Skeletal muscle tissue (tissue), 4 donors: ENCODE data around the gene RDH5. TPM values are rescaled to one million over a fixed set of nuclear protein-coding genes. Genes with fewer than 3 reads are reported as not detected.

Experiments used
- H3K27ac ChIP-seq: one replicate; pipeline ENCODE4 v1.7.0; 2013; ENCODE audit warnings: mild to moderate bottlenecking, low read depth, low read length, inconsistent platforms
- H3K27me3 ChIP-seq, 3 donors: one replicate each; pipeline ENCODE4 v1.7.0; 2013; ENCODE audit warnings: low read length in 3 of 3; ENCODE audit not compliant: control insufficient read depth in 3 of 3, insufficient read depth in 3 of 3
- H3K36me3 ChIP-seq, 3 donors: one replicate each; pipeline ENCODE4 v1.7.0; 2013; ENCODE audit warnings: low read length in 3 of 3; ENCODE audit not compliant: control insufficient read depth in 3 of 3, insufficient read depth in 3 of 3
- H3K4me1 ChIP-seq, 3 donors: one replicate each; pipeline ENCODE4 v1.7.0; 2013; ENCODE audit warnings: low read length in 3 of 3, mild to moderate bottlenecking in 3 of 3; ENCODE audit not compliant: control insufficient read depth in 3 of 3, insufficient read depth in 3 of 3
- H3K4me3 ChIP-seq, 3 donors: one replicate each; pipeline ENCODE4 v1.7.0; 2013; ENCODE audit warnings: low read length in 3 of 3
- H3K9ac ChIP-seq, 3 donors: one replicate each; pipeline ENCODE4 v1.7.0; 2013; ENCODE audit warnings: low read length in 3 of 3, mild to moderate bottlenecking in 3 of 3, moderate library complexity in 2 of 3, low read depth in 1 of 3
- H3K9me3 ChIP-seq, 3 donors: one replicate each; pipeline ENCODE4 v1.7.0; 2013; ENCODE audit warnings: low read length in 3 of 3; ENCODE audit not compliant: control insufficient read depth in 3 of 3
- total RNA-seq: library from RNA; depleted of rRNA; stranded (reverse); fragments of >200 nt; gene quantifications from one replicate; pipeline ENCODE4 v1.2.3, GENCODE V29; 2014
- donor health status: Osteomylitis.

Gene RDH5, protein sequence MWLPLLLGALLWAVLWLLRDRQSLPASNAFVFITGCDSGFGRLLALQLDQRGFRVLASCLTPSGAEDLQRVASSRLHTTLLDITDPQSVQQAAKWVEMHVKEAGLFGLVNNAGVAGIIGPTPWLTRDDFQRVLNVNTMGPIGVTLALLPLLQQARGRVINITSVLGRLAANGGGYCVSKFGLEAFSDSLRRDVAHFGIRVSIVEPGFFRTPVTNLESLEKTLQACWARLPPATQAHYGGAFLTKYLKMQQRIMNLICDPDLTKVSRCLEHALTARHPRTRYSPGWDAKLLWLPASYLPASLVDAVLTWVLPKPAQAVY
- 19.8 TPM for total RNA-seq

DNA sequence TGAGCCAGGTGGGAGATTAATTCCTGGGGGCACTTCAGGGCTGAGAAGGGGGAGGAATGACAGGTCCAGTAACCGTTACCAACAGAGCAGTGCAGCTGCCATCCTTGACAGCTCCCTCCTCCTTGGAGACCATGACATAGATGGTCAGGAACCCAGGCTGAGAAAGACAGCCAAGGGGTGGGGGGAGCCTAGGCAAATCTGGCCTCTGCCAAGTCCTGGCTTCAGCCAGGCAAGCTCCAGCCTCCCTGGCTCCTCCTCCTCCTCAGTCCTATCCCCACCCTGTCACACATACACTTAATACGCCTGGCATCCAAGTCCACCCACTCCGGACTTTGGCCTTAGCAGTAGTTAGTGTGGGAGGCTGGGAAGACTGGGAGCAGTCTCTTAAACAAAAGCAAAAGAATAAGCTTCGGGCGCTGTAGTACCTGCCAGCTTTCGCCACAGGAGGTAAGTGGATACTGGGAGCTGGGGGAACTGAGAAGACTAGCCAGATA, at the start of gene RDH5:
TSS of gene RDH5 (plus strand) at position 323 of the 494 bp plus-strand sequence. CDS start 792 bp downstream, outside the sequence.
- Histone ChIP-seq H3K4me3 (peak within 1 kb of the TSS; percentile 49 to 69 (median 57)), H3K9ac (peak within 1 kb of the TSS; percentile 71 to 90 (median 79)), H3K27ac (peak within 1 kb of the TSS; percentile 91), H3K27me3 (no peaks in the 10 kb centered on the region), H3K4me1 (peaks cover 83 to 89% (median 87%) of the 10 kb centered on the region in 3 donors), H3K36me3 (peaks cover 12 to 22% (median 16%) of the 10 kb centered on the region in 3 donors), H3K9me3 (no peaks in the 10 kb centered on the region)

DNA sequence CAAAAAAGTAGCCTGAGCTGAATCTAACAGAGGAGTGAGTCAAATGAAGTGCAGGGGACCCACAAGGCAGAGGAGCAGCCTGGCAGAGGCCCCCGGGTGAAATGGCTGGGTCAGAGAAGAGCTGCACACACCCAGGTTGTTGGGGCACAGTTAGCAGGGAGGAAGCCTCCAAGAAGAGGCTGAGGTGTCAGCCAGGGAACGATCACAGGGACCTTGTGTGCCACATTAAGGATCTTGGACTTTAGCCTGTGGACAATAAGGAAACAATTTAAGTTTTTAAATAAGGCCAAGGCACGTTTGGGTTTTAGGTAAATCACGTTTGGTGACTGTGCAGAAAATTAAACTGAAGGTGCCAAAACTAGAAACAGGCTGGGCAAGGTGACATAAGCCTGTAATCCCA, 48.4 kb upstream of the RDH5 start:
- no peaks in the 10 kb centered on the region for H3K27me3 ChIP-seq
- no peak overlapping the region for H3K27ac ChIP-seq
- H3K9me3 ChIP-seq = no peaks in the 10 kb centered on the region
- H3K9ac ChIP-seq = no peak overlapping the region
- H3K4me3 ChIP-seq = no peak overlapping the region
- H3K36me3 ChIP-seq = no peaks in the 10 kb centered on the region
- no peaks in the 10 kb centered on the region for H3K4me1 ChIP-seq

DNA sequence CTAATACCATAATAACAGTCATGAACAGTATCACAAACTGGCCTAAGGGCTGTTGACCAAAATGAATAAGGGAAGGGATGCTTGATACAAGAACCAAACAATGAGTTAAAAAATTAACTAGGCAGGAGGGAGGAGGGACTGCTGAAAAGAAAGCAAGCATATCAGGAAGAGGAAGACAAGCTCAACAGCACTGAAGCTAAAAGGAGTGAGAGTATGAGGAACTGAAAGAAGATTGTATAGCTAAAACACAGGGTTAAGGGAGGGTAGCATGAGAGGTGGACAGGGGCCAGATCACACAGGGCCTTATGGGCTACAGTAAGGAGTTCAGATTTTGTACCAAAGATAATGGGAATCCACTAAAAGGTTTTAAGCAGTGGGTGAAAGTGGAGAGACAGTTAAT, 46.6 kb upstream of the RDH5 start:
- Histone ChIP-seq H3K27ac (no peak overlapping the region), H3K9me3 (no peaks in the 10 kb centered on the region), H3K27me3 (no peaks in the 10 kb centered on the region), H3K9ac (no peak overlapping the region), H3K4me1 (no peaks in the 10 kb centered on the region), H3K4me3 (no peak overlapping the region), H3K36me3 (no peaks in the 10 kb centered on the region)

DNA sequence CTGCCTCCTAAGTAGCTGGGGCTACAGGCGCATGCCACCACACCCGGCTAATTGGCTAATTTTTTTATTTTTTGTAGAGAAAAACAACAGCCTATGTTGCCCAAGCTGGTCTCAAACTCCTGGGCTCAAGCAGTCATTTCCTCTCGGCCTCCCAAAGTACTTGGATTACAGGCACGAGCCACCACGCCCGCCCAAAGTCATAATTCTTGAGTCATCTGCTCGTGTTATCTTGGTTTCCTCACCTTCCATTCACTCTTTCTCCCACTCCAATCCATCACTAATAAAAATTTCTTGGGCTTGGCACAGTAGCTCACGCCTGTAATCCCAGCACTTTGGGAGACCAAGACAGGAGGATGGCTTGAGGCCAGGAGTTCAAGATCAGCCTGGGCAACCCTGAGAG, 44.5 kb upstream of the RDH5 start:
- no peaks in the 10 kb centered on the region for H3K27me3 ChIP-seq
- H3K9ac ChIP-seq = no peak overlapping the region
- H3K36me3 ChIP-seq = no peaks in the 10 kb centered on the region
- H3K27ac ChIP-seq = no peak overlapping the region
- no peaks in the 10 kb centered on the region for H3K4me1 ChIP-seq
- no peak overlapping the region for H3K4me3 ChIP-seq
- no peaks in the 10 kb centered on the region for H3K9me3 ChIP-seq

DNA sequence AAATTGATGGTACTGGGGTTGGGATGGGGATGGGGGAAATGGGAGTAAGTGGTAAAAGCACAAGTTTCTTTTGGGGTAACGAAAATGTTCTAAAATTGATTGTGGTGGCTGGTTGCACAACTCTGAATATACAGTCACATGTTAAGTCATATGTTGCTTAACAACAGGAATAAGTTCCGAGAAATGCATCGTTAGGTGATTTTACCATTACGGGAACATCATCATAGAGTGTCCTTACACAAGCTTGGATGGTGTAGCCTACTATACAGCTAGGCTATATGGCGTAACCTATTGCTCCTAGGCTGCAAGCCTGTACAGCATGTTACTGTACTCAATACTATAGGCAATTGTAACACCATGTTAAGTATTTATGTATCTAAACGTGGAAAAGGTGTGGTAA, 43.5 kb upstream of the RDH5 start:
- Histone ChIP-seq H3K9ac (no peak overlapping the region), H3K36me3 (no peaks in the 10 kb centered on the region), H3K27ac (no peak overlapping the region), H3K4me3 (no peak overlapping the region), H3K9me3 (no peaks in the 10 kb centered on the region), H3K4me1 (peaks cover 5 to 6% (median 6%) of the 10 kb centered on the region in 3 donors), H3K27me3 (peaks cover 0 to 2% (median 0%) of the 10 kb centered on the region in 3 donors)

DNA sequence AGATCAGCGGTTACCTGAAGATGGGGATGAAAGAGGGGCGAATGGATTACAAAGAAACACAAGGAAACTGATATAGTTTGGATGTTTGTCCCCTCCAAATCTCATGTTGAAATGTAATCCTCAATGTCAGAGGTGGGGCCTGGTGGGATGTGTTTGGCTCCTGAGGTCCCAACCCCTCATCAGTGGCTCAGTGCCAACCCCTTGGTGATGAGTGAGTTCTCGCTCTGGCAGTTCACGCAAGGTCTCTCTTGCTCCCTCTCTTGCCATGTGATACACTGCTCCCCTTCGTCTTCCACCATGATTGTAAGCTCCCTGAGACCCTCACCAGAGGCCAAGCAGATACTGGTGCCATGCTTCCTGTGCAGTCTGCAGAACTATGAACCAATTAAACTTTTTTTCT, 40.5 kb upstream of the RDH5 start:
- no peak overlapping the region for H3K27ac ChIP-seq
- H3K4me3 ChIP-seq = no peak overlapping the region
- no peaks in the 10 kb centered on the region for H3K9me3 ChIP-seq
- H3K27me3 ChIP-seq = peaks cover 0 to 5% (median 0%) of the 10 kb centered on the region in 3 donors
- peaks cover 8 to 26% (median 16%) of the 10 kb centered on the region in 3 donors for H3K4me1 ChIP-seq
- peaks cover 0 to 2% (median 2%) of the 10 kb centered on the region in 3 donors for H3K36me3 ChIP-seq
- H3K9ac ChIP-seq = no peak overlapping the region

DNA sequence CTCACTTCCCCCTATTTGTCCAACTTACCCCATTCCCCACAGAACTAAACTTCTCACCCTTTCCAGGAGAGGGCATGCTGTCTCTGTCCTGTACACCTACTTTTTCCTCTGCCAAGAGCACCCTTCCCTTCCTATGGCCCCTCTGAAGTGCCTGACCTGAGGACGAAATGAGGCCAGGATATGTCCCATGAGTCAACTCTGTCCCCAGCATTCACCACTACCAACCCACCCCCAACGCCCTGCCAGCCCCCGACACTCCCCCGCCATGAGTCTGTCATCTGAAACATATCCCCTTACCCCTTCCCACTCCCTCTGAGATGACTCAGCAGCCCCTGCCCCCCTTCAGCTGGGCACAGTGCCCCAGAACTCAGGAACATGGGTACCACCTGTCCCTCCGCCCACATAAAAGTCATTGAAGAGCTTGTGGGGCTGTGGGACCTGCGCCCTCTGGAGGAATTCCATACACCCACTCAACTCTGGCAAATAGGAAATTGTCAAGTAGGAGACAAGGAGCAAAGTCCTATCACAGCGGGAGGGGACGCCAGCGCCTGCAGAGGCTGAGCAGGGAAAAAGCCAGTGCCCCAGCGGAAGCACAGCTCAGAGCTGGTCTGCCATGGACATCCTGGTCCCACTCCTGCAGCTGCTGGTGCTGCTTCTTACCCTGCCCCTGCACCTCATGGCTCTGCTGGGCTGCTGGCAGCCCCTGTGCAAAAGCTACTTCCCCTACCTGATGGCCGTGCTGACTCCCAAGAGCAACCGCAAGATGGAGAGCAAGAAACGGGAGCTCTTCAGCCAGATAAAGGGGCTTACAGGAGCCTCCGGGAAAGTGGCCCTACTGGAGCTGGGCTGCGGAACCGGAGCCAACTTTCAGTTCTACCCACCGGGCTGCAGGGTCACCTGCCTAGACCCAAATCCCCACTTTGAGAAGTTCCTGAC, 38.8 kb upstream of the RDH5 start:
- Histone ChIP-seq H3K27ac (peak overlapping the region; percentile 80), H3K9me3 (no peaks in the 10 kb centered on the region), H3K9ac (peak overlapping the region; percentile 59 to 76 (median 67)), H3K36me3 (peaks cover 13 to 18% (median 16%) of the 10 kb centered on the region in 3 donors), H3K4me1 (peaks cover 8 to 30% (median 16%) of the 10 kb centered on the region in 3 donors), H3K4me3 (peak overlapping the region; percentile 63 to 76 (median 63)), H3K27me3 (peaks cover 0 to 5% (median 0%) of the 10 kb centered on the region in 3 donors)

DNA sequence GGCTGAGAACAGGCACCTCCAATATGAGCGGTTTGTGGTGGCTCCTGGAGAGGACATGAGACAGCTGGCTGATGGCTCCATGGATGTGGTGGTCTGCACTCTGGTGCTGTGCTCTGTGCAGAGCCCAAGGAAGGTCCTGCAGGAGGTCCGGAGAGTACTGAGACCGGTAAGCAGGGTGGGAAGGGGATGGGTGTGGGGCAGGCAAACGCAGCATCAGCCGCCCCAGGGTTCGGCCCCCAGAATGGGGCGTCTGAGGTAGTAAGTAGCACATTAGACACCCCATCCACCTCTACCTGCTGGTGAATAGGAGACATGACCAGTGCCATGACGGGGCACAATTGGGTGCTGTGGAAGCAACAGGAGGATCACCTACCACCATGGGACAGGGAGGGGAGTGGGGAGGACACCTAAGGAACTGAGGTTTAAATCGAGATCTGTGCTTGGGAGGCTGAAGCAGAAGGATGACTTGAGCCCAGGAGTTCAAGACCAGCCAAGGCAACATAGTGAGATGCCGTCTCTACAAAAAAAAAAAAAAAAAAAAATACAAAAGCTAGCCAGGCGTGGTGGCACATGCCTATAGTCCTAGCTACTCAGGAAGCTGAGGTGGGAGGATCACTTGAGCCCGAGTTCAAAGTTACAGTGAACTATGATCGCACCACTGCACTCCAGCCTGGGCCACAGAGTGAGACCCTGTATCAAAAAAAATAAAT, 38.0 kb upstream of the RDH5 start:
- Histone ChIP-seq H3K4me1 (peaks cover 8 to 35% (median 16%) of the 10 kb centered on the region in 3 donors), H3K9me3 (no peaks in the 10 kb centered on the region), H3K27me3 (peaks cover 0 to 5% (median 0%) of the 10 kb centered on the region in 3 donors), H3K36me3 (peaks cover 19 to 22% (median 21%) of the 10 kb centered on the region in 3 donors), H3K9ac (peak overlapping the region; percentile 59 to 76 (median 67)), H3K27ac (peak overlapping the region; percentile 80), H3K4me3 (peak overlapping the region; percentile 63 to 76 (median 63))

DNA sequence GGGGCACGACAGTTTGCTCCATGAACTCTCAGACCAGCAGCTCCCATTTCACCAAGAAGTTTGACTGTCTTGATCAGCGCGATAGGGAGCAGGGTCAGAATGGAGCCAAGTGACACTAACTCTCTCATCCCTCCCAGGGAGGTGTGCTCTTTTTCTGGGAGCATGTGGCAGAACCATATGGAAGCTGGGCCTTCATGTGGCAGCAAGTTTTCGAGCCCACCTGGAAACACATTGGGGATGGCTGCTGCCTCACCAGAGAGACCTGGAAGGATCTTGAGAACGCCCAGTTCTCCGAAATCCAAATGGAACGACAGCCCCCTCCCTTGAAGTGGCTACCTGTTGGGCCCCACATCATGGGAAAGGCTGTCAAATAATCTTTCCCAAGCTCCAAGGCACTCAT, 36.5 kb upstream of the RDH5 start:
- H3K4me3 ChIP-seq = no peak overlapping the region
- no peak overlapping the region for H3K27ac ChIP-seq
- peaks cover 8 to 35% (median 16%) of the 10 kb centered on the region in 3 donors for H3K4me1 ChIP-seq
- H3K9me3 ChIP-seq = no peaks in the 10 kb centered on the region
- H3K27me3 ChIP-seq = peaks cover 0 to 5% (median 0%) of the 10 kb centered on the region in 3 donors
- no peak overlapping the region for H3K9ac ChIP-seq
- peaks cover 30 to 33% (median 30%) of the 10 kb centered on the region in 3 donors for H3K36me3 ChIP-seq
